Effector memory CD8-positive, alpha-beta T cell (primary cell): Measurements from ENCODE around the gene TCERG1L.

Experiments used
- ATAC-seq: fragments of 150-1000 bp; cut with Tn5 transposase; replicated peaks from 2 replicates; pipeline ENCODE4 v1.10.0; 2021; ENCODE audit warnings: mild to moderate bottlenecking, moderate library complexity
- DNase-seq, 3 experiments: peaks; one replicate each; pipeline ENCODE4 v3.0.0; 2021
- H3K27ac Mint-ChIP-seq, 2 donors: one replicate each; pipeline ENCODE4 v1.8.0; 2022; ENCODE audit warnings: mild to moderate bottlenecking in 2 of 2, mixed read lengths in 2 of 2, moderate library complexity in 2 of 2
- H3K27me3 Mint-ChIP-seq, 2 donors: one replicate each; pipeline ENCODE4 v1.8.0; 2022; ENCODE audit warnings: mixed read lengths in 2 of 2
- H3K36me3 Mint-ChIP-seq: one replicate; pipeline ENCODE4 v1.8.0; 2022; ENCODE audit warnings: mild to moderate bottlenecking, moderate library complexity, mixed read lengths; ENCODE audit not compliant: insufficient read depth
- H3K4me1 Mint-ChIP-seq, 2 donors: one replicate each; pipeline ENCODE4 v1.8.0; 2022; ENCODE audit warnings: low read depth in 2 of 2, mixed read lengths in 2 of 2
- H3K4me3 Mint-ChIP-seq, 2 donors: one replicate each; pipeline ENCODE4 v1.8.0; 2022; ENCODE audit warnings: mild to moderate bottlenecking in 2 of 2, mixed read lengths in 2 of 2, moderate library complexity in 2 of 2
- H3K9me3 Mint-ChIP-seq, 2 donors: one replicate each; pipeline ENCODE4 v1.8.0; 2022; ENCODE audit warnings: mixed read lengths in 2 of 2

The TCERG1L gene

GRCh38 chr10:131167036-131167860, 144.3 kb downstream of the TCERG1L start:
- no peak overlapping the region for H3K4me3 Mint-ChIP-seq
- no peaks in the 10 kb centered on the region for H3K4me1 Mint-ChIP-seq
- ATAC-seq (no peak), DNase-seq (no peak)
- H3K36me3 Mint-ChIP-seq = no peaks in the 10 kb centered on the region
- H3K9me3 Mint-ChIP-seq = no peaks in the 10 kb centered on the region
- no peak overlapping the region for H3K27ac Mint-ChIP-seq
- no peaks in the 10 kb centered on the region for H3K27me3 Mint-ChIP-seq

DNA sequence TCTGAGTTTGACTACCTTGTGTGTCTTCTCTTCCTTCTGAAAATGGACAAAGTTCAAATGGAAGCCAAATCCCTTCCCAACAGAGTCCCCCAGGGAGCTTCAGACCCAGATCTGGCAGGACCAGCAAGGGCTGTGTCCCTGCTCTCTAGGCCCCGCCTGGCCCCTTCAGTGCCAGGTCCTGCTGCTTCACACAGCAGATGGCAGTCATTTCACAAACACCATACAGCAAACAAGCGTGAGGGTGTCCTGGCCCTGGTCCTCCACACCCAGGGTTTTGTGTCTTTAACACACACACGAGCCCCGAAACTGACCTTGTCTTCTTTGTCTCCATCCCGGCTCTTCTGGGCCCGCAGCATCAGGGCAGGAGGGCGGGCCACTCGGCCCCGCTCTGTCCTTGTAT, 145.0 kb downstream of the TCERG1L start:
- H3K27me3 Mint-ChIP-seq = no peaks in the 10 kb centered on the region
- DNase-seq (no peak), ATAC-seq (no peak)
- no peak overlapping the region for H3K27ac Mint-ChIP-seq
- no peaks in the 10 kb centered on the region for H3K9me3 Mint-ChIP-seq
- H3K4me1 Mint-ChIP-seq = no peaks in the 10 kb centered on the region
- H3K4me3 Mint-ChIP-seq = no peak overlapping the region
- H3K36me3 Mint-ChIP-seq = no peaks in the 10 kb centered on the region

DNA sequence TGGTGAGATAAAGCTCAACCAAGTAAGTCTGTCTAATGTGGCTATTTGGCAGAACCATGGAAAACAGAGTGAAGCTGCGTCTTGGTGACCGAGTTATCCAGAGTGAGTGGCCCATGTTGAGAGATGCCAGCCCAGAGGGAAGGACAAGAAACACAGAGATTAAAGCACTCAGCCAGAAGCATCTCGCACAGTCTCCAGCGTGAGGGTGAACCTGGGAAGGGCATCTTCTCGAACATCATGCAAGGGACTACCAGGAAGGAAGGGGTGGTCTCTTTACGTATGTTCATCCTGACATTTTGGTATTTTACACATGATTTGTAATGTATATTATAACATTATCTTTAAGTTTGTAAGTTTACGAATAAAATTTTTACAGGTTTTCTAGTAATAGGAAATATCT, 146.4 kb downstream of the TCERG1L start:
- ATAC-seq (no peak), DNase-seq (no peak)
- H3K9me3 Mint-ChIP-seq = no peaks in the 10 kb centered on the region
- H3K4me3 Mint-ChIP-seq = no peak overlapping the region
- no peak overlapping the region for H3K27ac Mint-ChIP-seq
- no peaks in the 10 kb centered on the region for H3K4me1 Mint-ChIP-seq
- H3K27me3 Mint-ChIP-seq = no peaks in the 10 kb centered on the region
- no peaks in the 10 kb centered on the region for H3K36me3 Mint-ChIP-seq

DNA sequence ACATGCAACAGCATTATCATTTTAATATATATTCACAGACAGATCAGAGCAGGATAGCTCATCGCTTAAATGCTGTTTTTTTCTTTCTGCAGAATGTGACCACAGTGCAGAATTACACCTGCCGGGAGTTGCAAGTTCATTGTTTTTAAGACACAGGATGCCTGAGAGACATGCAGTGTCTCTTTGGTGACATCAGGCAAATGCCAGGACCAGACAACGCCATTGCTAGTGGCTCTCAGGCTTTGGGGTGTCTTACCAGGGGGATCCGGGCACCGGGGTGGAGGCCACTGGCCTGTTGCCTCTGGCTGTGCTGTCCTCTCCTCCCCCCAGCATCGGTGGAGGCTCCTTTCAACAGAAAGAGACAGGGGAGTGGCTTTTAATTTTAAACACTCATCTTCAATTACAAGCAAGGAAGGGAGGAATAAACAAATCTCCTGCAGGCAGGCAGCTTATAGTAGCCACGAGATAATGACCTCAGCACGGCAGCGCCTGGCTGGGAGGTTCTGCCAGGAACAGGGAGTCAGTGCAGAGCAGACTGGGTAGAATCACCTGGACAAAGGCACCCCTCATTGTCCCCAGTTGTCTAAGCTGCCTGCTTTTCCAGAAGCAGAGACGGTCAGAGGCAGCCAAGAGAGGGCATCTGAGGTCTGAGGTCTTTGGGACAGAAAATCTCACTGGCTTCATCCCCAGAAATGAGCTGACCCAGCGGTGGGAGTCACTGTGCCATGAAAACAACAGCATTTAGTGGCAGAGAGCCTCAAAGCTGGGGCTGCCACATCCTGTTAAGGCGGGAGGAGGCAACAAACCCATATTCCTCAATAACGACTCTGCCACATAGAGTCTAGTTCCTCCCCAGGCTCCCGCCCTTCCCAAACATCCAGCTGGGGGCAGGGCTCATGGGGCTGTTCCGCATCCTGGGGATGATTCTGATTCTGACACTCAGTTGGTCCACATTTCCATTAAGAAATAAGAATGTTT, 148.4 kb downstream of the TCERG1L start:
- no peak for ATAC-seq
- no peaks in the 10 kb centered on the region for H3K36me3 Mint-ChIP-seq
- no peak overlapping the region for H3K4me3 Mint-ChIP-seq

DNA sequence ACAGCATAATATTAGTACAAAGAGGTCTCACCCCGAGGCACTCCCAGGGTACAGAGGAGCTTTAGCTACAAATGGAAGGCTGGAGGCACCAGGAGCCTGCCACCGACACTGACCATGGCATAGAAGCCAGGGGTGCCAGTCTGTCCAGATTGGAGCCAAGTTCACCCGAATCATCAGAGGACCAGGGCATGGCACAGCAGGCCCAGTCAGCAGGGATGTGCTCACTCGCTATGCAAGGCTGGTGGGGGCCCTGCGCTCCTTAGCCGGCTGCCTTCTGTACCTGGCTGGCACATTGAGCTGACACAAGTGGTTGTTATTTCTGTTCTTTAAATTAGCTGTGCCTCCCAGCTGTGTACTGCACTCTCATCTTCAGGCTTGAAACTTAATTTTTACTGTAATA, 149.3 kb downstream of the TCERG1L start:
- Mint-ChIP-seq H3K4me3 (no peak overlapping the region), H3K4me1 (no peaks in the 10 kb centered on the region), H3K27ac (no peak overlapping the region), H3K9me3 (peaks cover 0 to 2% of the 10 kb centered on the region in 2 donors), H3K36me3 (no peaks in the 10 kb centered on the region), H3K27me3 (no peaks in the 10 kb centered on the region)
- ATAC-seq (no peak), DNase-seq (no peak)

More for the DNA sequence above, 148.4 kb downstream of the TCERG1L start:
- Mint-ChIP-seq H3K4me1 (no peaks in the 10 kb centered on the region), H3K27me3 (no peaks in the 10 kb centered on the region), H3K27ac (no peak overlapping the region), H3K9me3 (peaks cover 0 to 2% of the 10 kb centered on the region in 2 donors)
- no peak for DNase-seq

GRCh38 chr10:131161087-131161486, 150.4 kb downstream of the TCERG1L start:
- H3K4me1 Mint-ChIP-seq = no peaks in the 10 kb centered on the region
- no peak overlapping the region for H3K4me3 Mint-ChIP-seq
- ATAC-seq = no peak
- no peak for DNase-seq
- H3K27me3 Mint-ChIP-seq = no peaks in the 10 kb centered on the region
- H3K9me3 Mint-ChIP-seq = peaks cover 0 to 2% of the 10 kb centered on the region in 2 donors
- H3K36me3 Mint-ChIP-seq = no peaks in the 10 kb centered on the region
- H3K27ac Mint-ChIP-seq = no peak overlapping the region

- no peaks in the 10 kb centered on the region for H3K27me3 Mint-ChIP-seq
- H3K36me3 Mint-ChIP-seq = no peaks in the 10 kb centered on the region
- peaks cover 0 to 2% of the 10 kb centered on the region in 2 donors for H3K9me3 Mint-ChIP-seq
- H3K27ac Mint-ChIP-seq = no peak overlapping the region
- H3K4me3 Mint-ChIP-seq = no peak overlapping the region
- DNase-seq (no peak), ATAC-seq (no peak)
- H3K4me1 Mint-ChIP-seq = no peaks in the 10 kb centered on the region
These were observed 151.2 kb downstream of the TCERG1L start for GRCh38 chr10:131160219-131160875.

- peaks cover 0 to 2% of the 10 kb centered on the region in 2 donors for H3K9me3 Mint-ChIP-seq
- H3K27ac Mint-ChIP-seq = no peak overlapping the region
- ATAC-seq = no peak
- no peaks in the 10 kb centered on the region for H3K27me3 Mint-ChIP-seq
- no peaks in the 10 kb centered on the region for H3K36me3 Mint-ChIP-seq
- no peak for DNase-seq
- no peaks in the 10 kb centered on the region for H3K4me1 Mint-ChIP-seq
- no peak overlapping the region for H3K4me3 Mint-ChIP-seq
These were observed 151.8 kb downstream of the TCERG1L start for GRCh38 chr10:131159771-131160170.

DNA sequence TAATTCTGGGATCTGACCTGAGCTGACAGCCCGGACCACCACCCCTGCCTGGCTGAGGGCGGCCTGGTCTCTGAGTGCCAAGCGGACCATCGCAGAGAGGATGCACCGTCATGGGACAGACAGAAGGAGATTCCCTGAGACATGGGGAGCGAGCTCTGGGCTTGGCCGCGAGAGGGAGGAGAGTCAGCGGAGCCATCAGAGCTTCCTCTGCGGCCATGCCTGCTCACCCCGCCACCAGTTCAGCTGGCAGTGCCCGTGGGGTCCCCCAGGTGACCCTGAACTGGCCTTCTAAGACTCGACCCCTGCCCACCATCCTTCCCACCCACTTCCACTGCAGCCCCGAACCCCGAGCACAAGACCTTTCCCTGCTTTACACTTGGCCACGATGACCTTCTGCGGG, 152.8 kb downstream of the TCERG1L start:
- no peaks in the 10 kb centered on the region for H3K36me3 Mint-ChIP-seq
- H3K27me3 Mint-ChIP-seq = no peaks in the 10 kb centered on the region
- no peak overlapping the region for H3K27ac Mint-ChIP-seq
- H3K4me3 Mint-ChIP-seq = no peak overlapping the region
- peaks cover 0 to 2% of the 10 kb centered on the region in 2 donors for H3K9me3 Mint-ChIP-seq
- H3K4me1 Mint-ChIP-seq = no peaks in the 10 kb centered on the region
- ATAC-seq (no peak), DNase-seq (no peak)

GRCh38 chr10:131157899-131158298, 153.6 kb downstream of the TCERG1L start:
- no peaks in the 10 kb centered on the region for H3K36me3 Mint-ChIP-seq
- ATAC-seq = no peak
- no peaks in the 10 kb centered on the region for H3K27me3 Mint-ChIP-seq
- no peak for DNase-seq
- H3K4me1 Mint-ChIP-seq = no peaks in the 10 kb centered on the region
- H3K9me3 Mint-ChIP-seq = peaks cover 2% of the 10 kb centered on the region in 2 donors
- H3K4me3 Mint-ChIP-seq = no peak overlapping the region
- H3K27ac Mint-ChIP-seq = no peak overlapping the region

- H3K4me3 Mint-ChIP-seq = no peak overlapping the region
- H3K27ac Mint-ChIP-seq = no peak overlapping the region
- ATAC-seq (no peak), DNase-seq (no peak)
- H3K27me3 Mint-ChIP-seq = no peaks in the 10 kb centered on the region
- H3K4me1 Mint-ChIP-seq = no peaks in the 10 kb centered on the region
- no peaks in the 10 kb centered on the region for H3K36me3 Mint-ChIP-seq
- H3K9me3 Mint-ChIP-seq = peaks cover 2 to 7% of the 10 kb centered on the region in 2 donors
These were observed 155.7 kb downstream of the TCERG1L start for GRCh38 chr10:131155876-131156230.

DNA sequence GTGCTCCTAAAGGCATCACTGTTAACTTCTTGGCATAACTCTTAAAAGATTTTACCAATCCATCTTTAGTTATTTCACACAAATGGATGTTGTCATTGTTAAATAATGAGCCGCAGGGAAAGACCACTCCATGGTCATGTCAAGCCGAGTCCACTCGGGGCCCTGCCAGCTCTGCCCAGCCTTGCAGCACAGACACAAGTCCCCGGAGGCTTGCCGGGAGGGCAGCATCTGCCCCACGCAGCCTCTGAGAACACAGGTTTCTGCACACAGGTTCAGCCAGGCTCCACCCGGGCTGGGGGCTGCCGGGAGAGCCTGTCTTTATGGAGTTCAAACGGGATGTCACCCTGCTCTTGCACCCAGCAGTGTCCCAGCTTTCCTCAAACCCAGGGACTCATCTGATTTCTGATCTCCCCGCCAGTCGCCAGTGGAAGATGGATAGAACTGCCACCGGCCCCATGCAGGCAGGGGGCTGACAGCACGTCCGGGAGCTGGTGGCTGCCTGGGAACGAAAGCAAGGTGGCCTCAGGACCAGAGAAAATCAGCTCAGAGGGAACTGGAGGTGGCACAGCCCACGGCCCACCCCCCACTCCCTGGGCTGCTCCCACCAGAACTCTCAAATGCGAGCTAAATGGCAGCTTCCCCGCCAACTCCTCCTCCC, 156.2 kb downstream of the TCERG1L start:
- no peak for ATAC-seq
- H3K27ac Mint-ChIP-seq = no peak overlapping the region
- DNase-seq = no peak
- H3K27me3 Mint-ChIP-seq = no peaks in the 10 kb centered on the region
- no peaks in the 10 kb centered on the region for H3K36me3 Mint-ChIP-seq
- H3K4me1 Mint-ChIP-seq = no peaks in the 10 kb centered on the region
- H3K4me3 Mint-ChIP-seq = no peak overlapping the region
- H3K9me3 Mint-ChIP-seq = peaks cover 2 to 7% of the 10 kb centered on the region in 2 donors
